Measurements from ENCODE around the gene CCDC170.

CCDC170 gene

GRCh38 chr6:151609146-151609902 lies 115.5 kb downstream of the CCDC170 start:
- H2AFZ ChIP-seq (ENCODE audit: low read depth, low read length): no peak overlapping the region
- H4K20me1 ChIP-seq (ENCODE audit: insufficient read depth, low read length): no peaks in the 10 kb centered on the region
- H3K4me3 ChIP-seq (ENCODE audit: low read depth in 1 of 2, low read length in 2 of 2): no peak overlapping the region
- TF ChIP-seq CTCF (IDR thresholded peaks at IDR 0.05; ENCODE audit: borderline replicate concordance, extremely low read depth, low read length, poor library complexity, severe bottlenecking) (no peak), EZH2 (IDR thresholded peaks at IDR 0.05; ENCODE audit: borderline replicate concordance, low read depth, low read length, severe bottlenecking) (no peak)
- H3K27me3 ChIP-seq (ENCODE audit: insufficient read depth, low read length, poor library complexity): no peaks in the 10 kb centered on the region
- H3K36me3 ChIP-seq (ENCODE audit: insufficient read depth, low read length): no peaks in the 10 kb centered on the region
- no peak for DNase-seq
- no peak overlapping the region for H3K27ac ChIP-seq (ENCODE audit: low read length)
- no peak overlapping the region for H3K9ac ChIP-seq (ENCODE audit: low read depth, low read length)
- no peaks in the 10 kb centered on the region for H3K79me2 ChIP-seq (ENCODE audit: insufficient read depth, low read length)
- no peak for ATAC-seq (ENCODE audit: insufficient read depth, low read depth)
- H3K4me2 ChIP-seq (ENCODE audit: insufficient read depth, low read length): no peak overlapping the region
- no peaks in the 10 kb centered on the region for H3K4me1 ChIP-seq (ENCODE audit: insufficient read depth, low read length)
- no peaks in the 10 kb centered on the region for H3K9me3 ChIP-seq (ENCODE audit: insufficient read depth, low read length, severe bottlenecking)

- Histone ChIP-seq H3K4me2 (ENCODE audit: insufficient read depth, low read length) (no peak overlapping the region), H2AFZ (ENCODE audit: low read depth, low read length) (no peak overlapping the region), H4K20me1 (ENCODE audit: insufficient read depth, low read length) (no peaks in the 10 kb centered on the region), H3K27ac (ENCODE audit: low read length) (no peak overlapping the region), H3K4me3 (ENCODE audit: low read depth in 1 of 2, low read length in 2 of 2) (no peak overlapping the region), H3K9ac (ENCODE audit: low read depth, low read length) (no peak overlapping the region), H3K4me1 (ENCODE audit: insufficient read depth, low read length) (no peaks in the 10 kb centered on the region), H3K27me3 (ENCODE audit: insufficient read depth, low read length, poor library complexity) (no peaks in the 10 kb centered on the region), H3K36me3 (ENCODE audit: insufficient read depth, low read length) (no peaks in the 10 kb centered on the region), H3K9me3 (ENCODE audit: insufficient read depth, low read length, severe bottlenecking) (no peaks in the 10 kb centered on the region), H3K79me2 (ENCODE audit: insufficient read depth, low read length) (no peaks in the 10 kb centered on the region)
- no peak for DNase-seq
- ATAC-seq (ENCODE audit: insufficient read depth, low read depth): no peak
- TF ChIP-seq EZH2 (IDR thresholded peaks at IDR 0.05; ENCODE audit: borderline replicate concordance, low read depth, low read length, severe bottlenecking): no peak
- no peak for TF ChIP-seq CTCF (IDR thresholded peaks at IDR 0.05; ENCODE audit: borderline replicate concordance, extremely low read depth, low read length, poor library complexity, severe bottlenecking)
Measured at GRCh38 chr6:151610326-151610725, 116.5 kb downstream of the CCDC170 start.

- H2AFZ ChIP-seq (ENCODE audit: low read depth, low read length): no peak overlapping the region
- H3K9me3 ChIP-seq (ENCODE audit: insufficient read depth, low read length, severe bottlenecking): no peaks in the 10 kb centered on the region
- DNase-seq (no peak), ATAC-seq (ENCODE audit: insufficient read depth, low read depth) (no peak)
- no peaks in the 10 kb centered on the region for H3K4me1 ChIP-seq (ENCODE audit: insufficient read depth, low read length)
- no peaks in the 10 kb centered on the region for H4K20me1 ChIP-seq (ENCODE audit: insufficient read depth, low read length)
- H3K4me3 ChIP-seq (ENCODE audit: low read depth in 1 of 2, low read length in 2 of 2): no peak overlapping the region
- no peak overlapping the region for H3K9ac ChIP-seq (ENCODE audit: low read depth, low read length)
- no peaks in the 10 kb centered on the region for H3K27me3 ChIP-seq (ENCODE audit: insufficient read depth, low read length, poor library complexity)
- H3K4me2 ChIP-seq (ENCODE audit: insufficient read depth, low read length): no peak overlapping the region
- H3K27ac ChIP-seq (ENCODE audit: low read length): no peak overlapping the region
- TF ChIP-seq CTCF (IDR thresholded peaks at IDR 0.05; ENCODE audit: borderline replicate concordance, extremely low read depth, low read length, poor library complexity, severe bottlenecking) (no peak), EZH2 (IDR thresholded peaks at IDR 0.05; ENCODE audit: borderline replicate concordance, low read depth, low read length, severe bottlenecking) (no peak)
- H3K79me2 ChIP-seq (ENCODE audit: insufficient read depth, low read length): no peaks in the 10 kb centered on the region
- no peaks in the 10 kb centered on the region for H3K36me3 ChIP-seq (ENCODE audit: insufficient read depth, low read length)
Measured at GRCh38 chr6:151614630-151615029, 120.8 kb downstream of the CCDC170 start.
